HepG2 (cell line): ENCODE measurements around the gene PFN4. TPM values are rescaled to one million over a fixed set of nuclear protein-coding genes. Genes with fewer than 3 reads are reported as not detected.
A peak's percentile ranks its signal among the peaks of the same experiment; 100 is the strongest.

ENCODE experiments used
- CEBPG ChIP-seq: IDR thresholded peaks from 2 replicates; pipeline ENCODE4 v1.6.1; 2016
- CHD2 ChIP-seq: IDR thresholded peaks from 2 replicates; pipeline ENCODE4 v1.6.1; 2011; ENCODE audit warnings: low read depth, low read length, improper control_type of control experiment
- FOSL2 ChIP-seq: sonication (generic); formaldehyde crosslinking; IDR thresholded peaks from 2 replicates; pipeline ENCODE4 v1.4.0; 2020; ENCODE audit warnings: missing genetic modification reagents
- HDAC2 ChIP-seq: sonication (generic); formaldehyde crosslinking; IDR thresholded peaks from 2 replicates; pipeline ENCODE4 v1.4.0; 2020; ENCODE audit warnings: missing genetic modification reagents
- HHEX ChIP-seq: IDR thresholded peaks from 2 replicates; pipeline ENCODE4 v1.6.1; 2016; ENCODE audit warnings: control low read depth
- JUNB ChIP-seq: sonication (generic); formaldehyde crosslinking; IDR thresholded peaks from 2 replicates; pipeline ENCODE4 v1.8.0; 2022; ENCODE audit warnings: missing genetic modification reagents, mild to moderate bottlenecking, borderline replicate concordance
- KAT8 ChIP-seq: IDR thresholded peaks from 2 replicates; pipeline ENCODE4 v1.6.1; 2016; ENCODE audit warnings: missing genetic modification reagents, missing compliant biosample characterization
- MYNN ChIP-seq: sonication (generic); formaldehyde crosslinking; IDR thresholded peaks from 2 replicates; pipeline ENCODE4 v1.4.0; 2020; ENCODE audit warnings: mild to moderate bottlenecking, low read depth, missing genetic modification reagents
- NR2F2 ChIP-seq: IDR thresholded peaks from 2 replicates; pipeline ENCODE4 v1.6.1; 2012; ENCODE audit warnings: low read depth, inconsistent platforms, borderline replicate concordance
- NR2F6 ChIP-seq, 2 experiments: IDR thresholded peaks; 2 replicates each; pipeline ENCODE4 v1.6.1; 2016; ENCODE audit warnings: antibody characterized with exemption in 1 of 2, mild to moderate bottlenecking in 1 of 2
- ONECUT2 ChIP-seq: sonication (generic); formaldehyde crosslinking; IDR thresholded peaks from 2 replicates; pipeline ENCODE4 v1.4.0; 2020; ENCODE audit warnings: missing genetic modification reagents
- RARA ChIP-seq: IDR thresholded peaks from 2 replicates; pipeline ENCODE4 v1.6.1; 2016; ENCODE audit warnings: missing genetic modification reagents, missing compliant biosample characterization
- TFAP4 ChIP-seq: sonication (generic); IDR thresholded peaks from 2 replicates; pipeline ENCODE4 v1.6.1; 2016; ENCODE audit warnings: low read depth, borderline replicate concordance
- TGIF2 ChIP-seq: IDR thresholded peaks from 2 replicates; pipeline ENCODE4 v1.6.1; 2016; ENCODE audit warnings: control low read depth, missing compliant biosample characterization
- ZEB1 ChIP-seq: IDR thresholded peaks from 2 replicates; pipeline ENCODE4 v1.6.1; 2012; ENCODE audit warnings: mild to moderate bottlenecking, low read depth, inconsistent platforms; ENCODE audit not compliant: insufficient replicate concordance
- ZNF205 ChIP-seq: IDR thresholded peaks from 2 replicates; pipeline ENCODE4 v1.6.1; 2018; ENCODE audit warnings: missing biosample characterization, missing genetic modification reagents
- ZNF24 ChIP-seq: fragments of 450-650 bp; IDR thresholded peaks from 2 replicates; pipeline ENCODE4 v1.6.1; 2017; ENCODE audit warnings: antibody characterized with exemption, mild to moderate bottlenecking
- ZNF619 ChIP-seq: sonication (generic); formaldehyde crosslinking; IDR thresholded peaks from 2 replicates; pipeline ENCODE4 v1.4.0; 2020; ENCODE audit warnings: mild to moderate bottlenecking, missing genetic modification reagents
- ZSCAN12 ChIP-seq: sonication (generic); formaldehyde crosslinking; IDR thresholded peaks from 2 replicates; pipeline ENCODE4 v1.9.0; 2021; ENCODE audit warnings: mild to moderate bottlenecking, missing genetic modification reagents
- ZSCAN31 ChIP-seq: sonication (generic); formaldehyde crosslinking; IDR thresholded peaks from 2 replicates; pipeline ENCODE4 v1.5.0; 2020; ENCODE audit warnings: low read depth, mild to moderate bottlenecking, missing genetic modification reagents
- ZUFSP ChIP-seq: sonication (generic); formaldehyde crosslinking; IDR thresholded peaks from 2 replicates; pipeline ENCODE4 v1.9.0; 2021; ENCODE audit warnings: missing genetic modification reagents, mild to moderate bottlenecking, borderline replicate concordance
- polyA plus RNA-seq, 8 experiments: library from polyadenylated mRNA; depleted of rRNA in 3 of 8; stranded (reverse) in 7 of 8; unstranded in 1 of 8; fragments of >200 nt; fragmentation: Illumina TruSeq in 4 of 8; extraction: Trizol in 4 of 8; gene quantifications; 2 replicates each; pipeline versions ENCODE4 v1.2.1 to v1.2.3, GENCODE V29; 2011 to 2016; ENCODE audit warnings: low read depth in 4 of 8, missing spikeins in 1 of 8, mixed read lengths in 1 of 8; ENCODE audit not compliant: insufficient read depth in 1 of 8
- total RNA-seq, 5 experiments: library from RNA; depleted of rRNA; stranded (reverse); fragments of >200 nt; fragmentation: Illumina TruSeq; extraction: Trizol; gene quantifications; 2 replicates each; pipeline ENCODE4 v1.2.3, GENCODE V29; 2016; ENCODE audit warnings: low read depth in 1 of 5
- TF ChIP-seq, protein P1 (sequence below): IDR thresholded peaks from 2 replicates; pipeline ENCODE4 v1.6.1; 2016
- TF ChIP-seq, protein P2 (sequence below): sonication (generic); formaldehyde crosslinking; IDR thresholded peaks from 2 replicates; pipeline ENCODE4 v1.8.0; 2022; ENCODE audit warnings: missing genetic modification reagents, mild to moderate bottlenecking, moderate library complexity, borderline replicate concordance
- TF ChIP-seq, protein P3 (sequence below): IDR thresholded peaks from 2 replicates; pipeline ENCODE4 v1.4.0; 2020; ENCODE audit warnings: mild to moderate bottlenecking, missing genetic modification reagents

Gene PFN4
- total and polyA plus RNA-seq, 2 of the 13 experiments (the other 11 are each of a cell fraction or from before 2014, with no cell fraction given), result 0.12 to 0.20 TPM

- TF ChIP-seq ZNF24 (peak; percentile 81), KAT8 (CRISPR knock-in tag) (peak; percentile 51; the same call in 1 of the 2 replicates), MYNN (CRISPR knock-in tag) (no peak), ZUFSP (no peak), CHD2 (no peak), NR2F2 (0 out of 2 replicates have a peak, but pooled peaks have one; percentile 36), ZNF619 (CRISPR knock-in tag) (no peak), JUNB (CRISPR knock-in tag) (peak; percentile 25; the same call in 1 of the 2 replicates), ZEB1 (peak; percentile 62), HDAC2 (CRISPR knock-in tag) (peak; percentile 55; the same call in 1 of the 2 replicates), RARA (CRISPR knock-in tag) (peak; percentile 47; the same call in 1 of the 2 replicates), FOSL2 (CRISPR knock-in tag) (peak; percentile 57), ONECUT2 (CRISPR knock-in tag) (peak; percentile 84), ZSCAN31 (CRISPR knock-in tag) (no peak), TGIF2 (CRISPR knock-in tag) (no peak), HHEX (peak; percentile 84), ZNF205 (CRISPR knock-in tag) (no peak), TFAP4 (peak; percentile 44; the same call in 1 of the 2 replicates), CEBPG (CRISPR knock-in tag) (peak; percentile 11; the same call in 1 of the 2 replicates), NR2F6 (IDR thresholded peaks at IDR 0.05) (0 out of 2 replicates have a peak, but pooled peaks have one; percentile 22), NR2F6 (CRISPR knock-in tag; IDR thresholded peaks at IDR 0.05) (peak; percentile 41; the same call in 1 of the 2 replicates), ZSCAN12 (CRISPR knock-in tag) (no peak)
- TF ChIP-seq, protein P1, sequence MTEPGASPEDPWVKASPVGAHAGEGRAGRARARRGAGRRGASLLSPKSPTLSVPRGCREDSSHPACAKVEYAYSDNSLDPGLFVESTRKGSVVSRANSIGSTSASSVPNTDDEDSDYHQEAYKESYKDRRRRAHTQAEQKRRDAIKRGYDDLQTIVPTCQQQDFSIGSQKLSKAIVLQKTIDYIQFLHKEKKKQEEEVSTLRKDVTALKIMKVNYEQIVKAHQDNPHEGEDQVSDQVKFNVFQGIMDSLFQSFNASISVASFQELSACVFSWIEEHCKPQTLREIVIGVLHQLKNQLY (CRISPR knock-in tag), result peak; percentile 27; the same call in 1 of the 2 replicates
- TF ChIP-seq, protein P2, sequence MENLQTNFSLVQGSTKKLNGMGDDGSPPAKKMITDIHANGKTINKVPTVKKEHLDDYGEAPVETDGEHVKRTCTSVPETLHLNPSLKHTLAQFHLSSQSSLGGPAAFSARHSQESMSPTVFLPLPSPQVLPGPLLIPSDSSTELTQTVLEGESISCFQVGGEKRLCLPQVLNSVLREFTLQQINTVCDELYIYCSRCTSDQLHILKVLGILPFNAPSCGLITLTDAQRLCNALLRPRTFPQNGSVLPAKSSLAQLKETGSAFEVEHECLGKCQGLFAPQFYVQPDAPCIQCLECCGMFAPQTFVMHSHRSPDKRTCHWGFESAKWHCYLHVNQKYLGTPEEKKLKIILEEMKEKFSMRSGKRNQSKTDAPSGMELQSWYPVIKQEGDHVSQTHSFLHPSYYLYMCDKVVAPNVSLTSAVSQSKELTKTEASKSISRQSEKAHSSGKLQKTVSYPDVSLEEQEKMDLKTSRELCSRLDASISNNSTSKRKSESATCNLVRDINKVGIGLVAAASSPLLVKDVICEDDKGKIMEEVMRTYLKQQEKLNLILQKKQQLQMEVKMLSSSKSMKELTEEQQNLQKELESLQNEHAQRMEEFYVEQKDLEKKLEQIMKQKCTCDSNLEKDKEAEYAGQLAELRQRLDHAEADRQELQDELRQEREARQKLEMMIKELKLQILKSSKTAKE (CRISPR knock-in tag), result peak; percentile 30; the same call in 1 of the 2 replicates
- TF ChIP-seq, protein P3, sequence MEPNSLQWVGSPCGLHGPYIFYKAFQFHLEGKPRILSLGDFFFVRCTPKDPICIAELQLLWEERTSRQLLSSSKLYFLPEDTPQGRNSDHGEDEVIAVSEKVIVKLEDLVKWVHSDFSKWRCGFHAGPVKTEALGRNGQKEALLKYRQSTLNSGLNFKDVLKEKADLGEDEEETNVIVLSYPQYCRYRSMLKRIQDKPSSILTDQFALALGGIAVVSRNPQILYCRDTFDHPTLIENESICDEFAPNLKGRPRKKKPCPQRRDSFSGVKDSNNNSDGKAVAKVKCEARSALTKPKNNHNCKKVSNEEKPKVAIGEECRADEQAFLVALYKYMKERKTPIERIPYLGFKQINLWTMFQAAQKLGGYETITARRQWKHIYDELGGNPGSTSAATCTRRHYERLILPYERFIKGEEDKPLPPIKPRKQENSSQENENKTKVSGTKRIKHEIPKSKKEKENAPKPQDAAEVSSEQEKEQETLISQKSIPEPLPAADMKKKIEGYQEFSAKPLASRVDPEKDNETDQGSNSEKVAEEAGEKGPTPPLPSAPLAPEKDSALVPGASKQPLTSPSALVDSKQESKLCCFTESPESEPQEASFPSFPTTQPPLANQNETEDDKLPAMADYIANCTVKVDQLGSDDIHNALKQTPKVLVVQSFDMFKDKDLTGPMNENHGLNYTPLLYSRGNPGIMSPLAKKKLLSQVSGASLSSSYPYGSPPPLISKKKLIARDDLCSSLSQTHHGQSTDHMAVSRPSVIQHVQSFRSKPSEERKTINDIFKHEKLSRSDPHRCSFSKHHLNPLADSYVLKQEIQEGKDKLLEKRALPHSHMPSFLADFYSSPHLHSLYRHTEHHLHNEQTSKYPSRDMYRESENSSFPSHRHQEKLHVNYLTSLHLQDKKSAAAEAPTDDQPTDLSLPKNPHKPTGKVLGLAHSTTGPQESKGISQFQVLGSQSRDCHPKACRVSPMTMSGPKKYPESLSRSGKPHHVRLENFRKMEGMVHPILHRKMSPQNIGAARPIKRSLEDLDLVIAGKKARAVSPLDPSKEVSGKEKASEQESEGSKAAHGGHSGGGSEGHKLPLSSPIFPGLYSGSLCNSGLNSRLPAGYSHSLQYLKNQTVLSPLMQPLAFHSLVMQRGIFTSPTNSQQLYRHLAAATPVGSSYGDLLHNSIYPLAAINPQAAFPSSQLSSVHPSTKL (CRISPR knock-in tag), result peak; percentile 76
Observed at GRCh38 chr2:24158131-24158530, 35.0 kb upstream of the PFN4 start (continued).
